GM12874 (cell line): Measurements from ENCODE around the gene ZNF764.

Source experiments
- TF ChIP-seq, protein P1 (sequence below): IDR thresholded peaks from 2 replicates; pipeline ENCODE4 v1.5.1; 2011; ENCODE audit warnings: low read depth, mild to moderate bottlenecking, control low read depth, low read length, moderate library complexity; ENCODE audit not compliant: insufficient read depth

ZNF764 gene

GRCh38 chr16:30518552-30518951, 39.6 kb downstream of the ZNF764 start:
- TF ChIP-seq, protein P1, sequence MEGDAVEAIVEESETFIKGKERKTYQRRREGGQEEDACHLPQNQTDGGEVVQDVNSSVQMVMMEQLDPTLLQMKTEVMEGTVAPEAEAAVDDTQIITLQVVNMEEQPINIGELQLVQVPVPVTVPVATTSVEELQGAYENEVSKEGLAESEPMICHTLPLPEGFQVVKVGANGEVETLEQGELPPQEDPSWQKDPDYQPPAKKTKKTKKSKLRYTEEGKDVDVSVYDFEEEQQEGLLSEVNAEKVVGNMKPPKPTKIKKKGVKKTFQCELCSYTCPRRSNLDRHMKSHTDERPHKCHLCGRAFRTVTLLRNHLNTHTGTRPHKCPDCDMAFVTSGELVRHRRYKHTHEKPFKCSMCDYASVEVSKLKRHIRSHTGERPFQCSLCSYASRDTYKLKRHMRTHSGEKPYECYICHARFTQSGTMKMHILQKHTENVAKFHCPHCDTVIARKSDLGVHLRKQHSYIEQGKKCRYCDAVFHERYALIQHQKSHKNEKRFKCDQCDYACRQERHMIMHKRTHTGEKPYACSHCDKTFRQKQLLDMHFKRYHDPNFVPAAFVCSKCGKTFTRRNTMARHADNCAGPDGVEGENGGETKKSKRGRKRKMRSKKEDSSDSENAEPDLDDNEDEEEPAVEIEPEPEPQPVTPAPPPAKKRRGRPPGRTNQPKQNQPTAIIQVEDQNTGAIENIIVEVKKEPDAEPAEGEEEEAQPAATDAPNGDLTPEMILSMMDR, result no peak

GRCh38 chr16:30515275-30515674, 42.9 kb downstream of the ZNF764 start:
- TF ChIP-seq, protein P1, result no peak

DNA sequence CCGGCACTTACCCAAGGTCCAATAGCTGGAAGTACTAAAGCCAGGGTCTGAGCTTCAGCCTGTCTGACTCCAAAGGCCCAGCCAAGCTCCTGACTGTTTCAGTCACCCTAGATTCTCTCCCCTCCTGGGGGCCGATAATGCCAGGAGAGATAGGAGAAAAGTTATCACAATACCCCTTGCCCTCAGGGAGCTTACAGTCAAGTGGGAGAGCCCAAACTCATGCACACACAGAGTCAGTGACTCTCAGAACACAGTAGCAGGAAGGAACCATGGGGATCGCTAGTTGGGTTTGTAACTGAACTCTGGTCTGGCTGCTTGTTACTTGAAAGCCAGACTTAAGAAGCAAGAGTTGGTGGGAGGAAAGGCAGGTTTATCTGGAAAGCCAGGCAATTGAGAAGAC, 46.7 kb downstream of the ZNF764 start:
- TF ChIP-seq, protein P1, result no peak

- TF ChIP-seq, protein P1, result no peak
These were observed 47.7 kb downstream of the ZNF764 start for GRCh38 chr16:30510376-30510938.

DNA sequence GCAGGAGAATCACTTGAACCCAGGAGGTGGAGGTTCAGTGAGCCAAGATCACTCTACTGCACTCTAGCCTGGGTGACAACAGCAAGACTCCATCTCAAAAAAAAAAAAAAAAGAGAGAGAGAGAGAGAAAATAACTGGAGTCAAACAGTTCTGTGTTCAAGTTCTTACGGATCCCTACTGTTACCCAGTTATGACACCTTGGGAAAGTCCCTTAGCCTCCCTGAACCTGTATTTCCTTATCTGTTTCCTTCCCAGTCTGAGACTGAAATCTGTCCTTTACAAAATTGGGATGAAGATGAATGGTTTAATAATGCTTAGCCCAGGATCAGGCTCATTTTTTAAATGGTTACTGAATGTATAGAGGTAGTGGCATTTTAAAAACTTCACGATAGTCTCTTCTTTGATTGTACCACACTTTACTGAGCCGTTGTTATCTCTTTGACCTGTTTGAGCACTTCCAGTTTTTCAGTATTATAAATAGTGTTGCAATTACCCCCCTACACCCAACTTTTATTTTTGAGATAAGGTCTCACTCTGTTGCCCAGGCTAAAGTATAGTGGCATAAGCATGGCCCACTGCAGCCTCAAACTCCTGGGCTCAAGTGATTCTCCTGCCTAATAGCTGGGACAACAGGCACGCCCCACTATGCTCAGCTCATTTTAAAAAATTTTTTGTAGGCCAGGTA, 49.0 kb downstream of the ZNF764 start:
- TF ChIP-seq, protein P1, result no peak
